NB4 (cell line): ENCODE measurements around the gene RC3H2.

ENCODE experiments used
- DNase-seq: peaks from one replicate; pipeline ENCODE4 v3.0.0; 2010; ENCODE audit warnings: low read depth
- H3K4me3 ChIP-seq: one replicate; pipeline ENCODE4 v1.5.1; 2011; ENCODE audit warnings: mild to moderate bottlenecking, low read depth, low read length, moderate library complexity
- CTCF ChIP-seq: IDR thresholded peaks from one replicate; pipeline ENCODE4 v1.5.1; 2012; ENCODE audit warnings: low read depth, low read length
- MAX ChIP-seq: IDR thresholded peaks from 2 replicates; pipeline ENCODE4 v1.6.1; 2011; ENCODE audit warnings: low read depth, low read length
- MYC ChIP-seq: IDR thresholded peaks from 2 replicates; pipeline ENCODE4 v1.6.1; 2011; ENCODE audit warnings: low read depth, low read length
- POLR2A ChIP-seq: IDR thresholded peaks from 2 replicates; pipeline ENCODE4 v1.6.1; 2011; ENCODE audit warnings: mild to moderate bottlenecking; ENCODE audit not compliant: insufficient read length; ENCODE audit errors: extremely low read depth

RC3H2 gene

GRCh38 chr9:122819326-122819725 is 85.8 kb downstream of the RC3H2 start:
- no peak for TF ChIP-seq POLR2A
- TF ChIP-seq CTCF: no peak
- no peak for TF ChIP-seq MAX
- no peak for TF ChIP-seq MYC
- no peak for DNase-seq
- no peak overlapping the region for H3K4me3 ChIP-seq

DNA sequence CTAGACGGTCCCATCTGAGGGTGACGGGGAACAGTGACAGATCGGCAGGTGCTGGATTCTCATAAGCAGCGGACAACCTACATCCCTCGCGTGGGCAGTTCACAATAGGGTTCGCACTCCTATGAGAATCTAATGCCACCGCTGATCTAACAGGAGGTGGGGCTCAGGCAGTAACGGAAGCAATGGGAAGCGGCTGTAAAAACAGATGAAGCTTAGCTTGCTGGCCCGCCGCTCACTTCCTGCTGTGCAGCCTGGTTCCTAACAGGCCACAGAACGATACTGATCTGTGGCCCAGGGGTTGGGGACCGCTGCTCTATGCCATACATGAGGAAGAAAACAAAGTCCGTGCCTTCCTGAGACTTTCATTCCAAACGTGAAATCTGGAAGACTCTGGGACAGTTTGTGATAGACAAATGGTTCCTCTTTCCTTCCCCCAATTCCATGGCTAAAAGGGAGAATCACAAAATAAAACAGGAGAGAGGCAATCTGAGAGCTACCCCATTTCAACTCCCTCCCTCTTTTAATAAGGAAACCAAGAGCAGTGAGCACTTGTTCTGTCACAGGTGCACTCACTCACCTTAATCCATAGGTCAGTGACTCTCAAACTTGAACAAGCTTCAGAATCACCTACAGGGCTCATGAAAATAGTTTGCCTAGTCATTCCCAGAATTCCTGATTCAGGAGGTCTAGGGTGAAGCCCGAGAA is 88.8 kb downstream of the RC3H2 start:
- DNase-seq: no peak
- H3K4me3 ChIP-seq: no peak overlapping the region
- TF ChIP-seq MAX (no peak), POLR2A (no peak), CTCF (no peak), MYC (no peak)

DNA sequence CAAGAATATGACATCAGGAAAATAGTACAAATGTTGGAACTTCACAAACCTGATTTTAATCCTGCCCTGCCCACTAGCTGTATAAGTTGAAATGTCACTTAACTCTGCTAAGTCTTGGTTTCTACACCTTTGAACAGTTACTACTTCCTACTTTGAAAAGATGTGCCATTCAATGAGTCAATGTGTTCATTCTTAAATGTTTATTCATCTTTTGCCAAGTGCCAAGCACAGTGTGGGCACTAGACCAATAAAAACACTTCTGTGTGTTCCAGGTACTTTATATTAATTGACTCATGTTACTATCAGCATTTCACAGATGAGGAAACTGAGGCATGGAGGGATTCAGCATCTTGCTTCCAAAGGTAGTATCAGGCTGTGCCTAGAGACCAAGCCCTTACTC is 89.6 kb downstream of the RC3H2 start:
- H3K4me3 ChIP-seq: no peak overlapping the region
- no peak for DNase-seq
- TF ChIP-seq MYC (no peak), POLR2A (no peak), CTCF (no peak), MAX (no peak)

GRCh38 chr9:122814545-122814944 is 90.6 kb downstream of the RC3H2 start:
- DNase-seq: peak; percentile 90
- TF ChIP-seq MAX: no peak
- no peak for TF ChIP-seq CTCF
- TF ChIP-seq POLR2A: no peak
- TF ChIP-seq MYC: no peak

DNA sequence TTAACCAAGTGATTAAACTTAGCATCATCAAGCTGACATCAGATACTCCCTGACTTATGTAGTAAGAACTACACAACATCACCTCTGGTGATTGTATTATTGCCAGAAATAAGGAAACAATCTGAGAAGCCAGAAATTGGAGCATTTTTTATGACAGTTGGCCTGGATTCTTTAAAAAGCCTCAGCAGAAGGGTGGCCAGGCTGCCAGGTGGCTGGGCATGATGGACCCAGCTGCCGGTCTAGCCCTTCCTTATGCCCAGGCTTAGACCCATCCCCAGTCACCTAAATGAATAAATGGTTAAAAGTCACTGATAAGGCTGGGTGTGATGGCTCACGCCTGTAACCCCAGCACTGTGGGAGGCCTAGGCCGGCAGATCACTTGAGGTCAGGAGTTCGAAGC is 92.4 kb downstream of the RC3H2 start:
- H3K4me3 ChIP-seq: no peak overlapping the region
- TF ChIP-seq CTCF: no peak
- DNase-seq: no peak

More at GRCh38 chr9:122814545-122814944, 90.6 kb downstream of the RC3H2 start:
- no peak overlapping the region for H3K4me3 ChIP-seq
